K562 (cell line): ENCODE results near the gene ROBO3. TPM values are rescaled to one million over a fixed set of nuclear protein-coding genes. Genes with fewer than 3 reads are reported as not detected.

ENCODE experiments used
- ATAC-seq: fragments of 200-7000 bp; cut with Tn5 transposase; 3 replicates; pipeline ENCODE4 v1.9.1; 2020; ENCODE audit warnings: moderate library complexity
- BruUV-seq: library from RNA; stranded (reverse); fragments of 400-500 nt; replicated peaks from 2 replicates; lab custom pipeline; 2021; lab: Mats Ljungman, UMichigan
- CTCF ChIA-PET: fragments of 300-600 bp; formaldehyde crosslinking; extraction: SDS; loops from one replicate; lab custom pipeline; 2021; ENCODE audit warnings: low intra/inter-chr PET ratio; lab: Yijun Ruan, JAX
- POLR2A ChIA-PET: fragments of 300-600, 350-650 bp; sonication (Branson Sonifier 250); formaldehyde crosslinking; extraction: SDS; loops from one replicate; lab custom pipeline; 2021; ENCODE audit warnings: antibody characterized with exemption, inconsistent platforms; lab: Yijun Ruan, JAX
- DNase-seq, 4 experiments: peaks; one replicate each; pipeline versions ENCODE4 v3.0.0 to v3.0.0-alpha.2; 2011 to 2018; ENCODE audit warnings: low spot score in 3 of 4, mixed read lengths in 3 of 4; ENCODE audit errors: extremely low read depth in 1 of 4
- FAIRE-seq: peaks from 2 replicates; lab custom pipeline; 2011; peaks lifted over from hg19 to GRCh38; lab: Jason Lieb, UNC
- H2AFZ ChIP-seq: 2 replicates; pipeline ENCODE4 v1.6.0; 2011; ENCODE audit warnings: low read depth, low read length, control low read depth, inconsistent platforms
- H3K27ac ChIP-seq: fragments of 200-600 bp; 3 replicates; pipeline ENCODE4 v1.8.0; 2011; ENCODE audit warnings: low read depth, mild to moderate bottlenecking, control low read depth, inconsistent platforms, low read length, moderate library complexity, mixed read lengths; ENCODE audit errors: extremely low read depth
- H3K27me3 ChIP-seq, 2 experiments: fragments of 300-600 bp in 1 of 2; 2 replicates in 1 of 2; 3 replicates in 1 of 2; pipeline versions ENCODE4 v1.6.0 to v1.8.0; 2011; ENCODE audit warnings: inconsistent platforms in 2 of 2, low read length in 2 of 2, mild to moderate bottlenecking in 1 of 2, mixed read lengths in 1 of 2, moderate library complexity in 1 of 2; ENCODE audit not compliant: control insufficient read depth in 2 of 2, insufficient read depth in 2 of 2
- H3K36me3 ChIP-seq: fragments of 300-600 bp; 3 replicates; pipeline ENCODE4 v1.8.0; 2011; ENCODE audit warnings: mild to moderate bottlenecking, low read length, inconsistent platforms; ENCODE audit not compliant: control insufficient read depth, insufficient read depth
- H3K4me1 ChIP-seq, 2 experiments: fragments of 200-600 bp in 1 of 2; replicated peaks in 1 of 2; 2 replicates in 1 of 2; 3 replicates in 1 of 2; pipeline versions ENCODE4 v1.5.1 to v1.8.0; 2011; ENCODE audit warnings: inconsistent platforms in 2 of 2, low read length in 2 of 2, mild to moderate bottlenecking in 1 of 2, mixed read lengths in 1 of 2, moderate library complexity in 1 of 2; ENCODE audit not compliant: control insufficient read depth in 2 of 2, insufficient read depth in 2 of 2
- H3K4me2 ChIP-seq: 2 replicates; pipeline ENCODE4 v1.6.1; 2011; ENCODE audit warnings: low read length, control low read depth, inconsistent platforms, mixed read lengths; ENCODE audit not compliant: insufficient read depth
- H3K4me3 ChIP-seq: fragments of 200-600 bp; sonication (generic), shearing (Covaris generic); 2 replicates; pipeline ENCODE4 v1.5.1; 2016; ENCODE audit warnings: control low read depth, inconsistent platforms
- H3K79me2 ChIP-seq: fragments of 200-600 bp; 3 replicates; pipeline ENCODE4 v1.8.0; 2011; ENCODE audit warnings: low read length, inconsistent platforms; ENCODE audit not compliant: control insufficient read depth, insufficient read depth
- H3K9ac ChIP-seq, 2 experiments: 2 replicates each; pipeline versions ENCODE4 v1.6.0 to v1.6.1; 2011; ENCODE audit warnings: low read depth in 2 of 2, low read length in 2 of 2, control low read depth in 1 of 2, inconsistent platforms in 1 of 2, mild to moderate bottlenecking in 1 of 2, mixed read lengths in 1 of 2; ENCODE audit not compliant: insufficient read depth in 1 of 2
- H3K9me1 ChIP-seq: one replicate; pipeline ENCODE4 v1.6.0; 2011; ENCODE audit warnings: inconsistent platforms, mild to moderate bottlenecking, low read length, moderate library complexity; ENCODE audit not compliant: control insufficient read depth, insufficient read depth
- H3K9me3 ChIP-seq: replicated peaks from 2 replicates; pipeline ENCODE4 v1.5.1; 2011; ENCODE audit warnings: low read depth, low read length, inconsistent platforms; ENCODE audit not compliant: control insufficient read depth, insufficient read depth
- H4K20me1 ChIP-seq: replicated peaks from 2 replicates; pipeline ENCODE4 v1.6.1; 2011; ENCODE audit warnings: low read length, inconsistent platforms, mixed read lengths; ENCODE audit not compliant: control insufficient read depth, insufficient read depth
- ATF2 ChIP-seq: sonication (generic); formaldehyde crosslinking; IDR thresholded peaks from 2 replicates; pipeline ENCODE4 v1.8.1; 2022; ENCODE audit warnings: missing genetic modification reagents
- FOXJ2 ChIP-seq: fragments of 200-800 bp; sonication (Bioruptor generic); IDR thresholded peaks from 2 replicates; pipeline ENCODE4 v1.6.1; 2016; ENCODE audit warnings: missing genetic modification characterization, missing compliant biosample characterization
- GATAD2A ChIP-seq: fragments of 450-650 bp; IDR thresholded peaks from 2 replicates; pipeline ENCODE4 v1.6.1; 2017
- NFIC ChIP-seq: fragments of 450-650 bp; IDR thresholded peaks from 2 replicates; pipeline ENCODE4 v1.6.1; 2017; ENCODE audit warnings: mild to moderate bottlenecking, inconsistent platforms
- PKNOX1 ChIP-seq: fragments of 450-650 bp; IDR thresholded peaks from 2 replicates; pipeline ENCODE4 v1.6.1; 2016
- SIX5 ChIP-seq, 2 experiments: IDR thresholded peaks; 2 replicates each; pipeline ENCODE4 v1.6.1; 2011; ENCODE audit warnings: low read length in 2 of 2, borderline replicate concordance in 1 of 2, low read depth in 1 of 2, mild to moderate bottlenecking in 1 of 2, moderate library complexity in 1 of 2; ENCODE audit not compliant: insufficient read depth in 1 of 2
- THRB ChIP-seq: fragments of 450-650 bp; formaldehyde crosslinking; conservative IDR thresholded peaks from 2 replicates; pipeline ENCODE4 v1.4.0; 2022; ENCODE audit warnings: mild to moderate bottlenecking, missing genetic modification characterization
- U2AF2 ChIP-seq: fragments of 200-400 bp; formaldehyde crosslinking; optimal IDR thresholded peaks from 2 replicates; pipeline ENCODE3; 2017; ENCODE audit warnings: low read depth, mild to moderate bottlenecking, low read length
- ZNF518B ChIP-seq: fragments of 250-450 bp; sonication (Bioruptor Pico); IDR thresholded peaks from 2 replicates; pipeline ENCODE4 v1.5.0; 2021; ENCODE audit warnings: mild to moderate bottlenecking, moderate library complexity
- ZNF584 ChIP-seq: fragments of 200-800 bp; sonication (Bioruptor generic); IDR thresholded peaks from 2 replicates; pipeline ENCODE4 v1.6.1; 2016; ENCODE audit warnings: low read depth, mild to moderate bottlenecking, missing genetic modification characterization, missing compliant biosample characterization
- ZNF639 ChIP-seq, 2 experiments: fragments of 200-800 bp in 1 of 2; sonication (Bioruptor generic) in 1 of 2; sonication (generic) in 1 of 2; formaldehyde crosslinking in 1 of 2; IDR thresholded peaks in 1 of 2; conservative IDR thresholded peaks in 1 of 2; 2 replicates each; pipeline versions ENCODE4 v1.5.0 to v1.6.1; 2016 to 2020; ENCODE audit warnings: missing compliant biosample characterization in 1 of 2, missing genetic modification characterization in 1 of 2, missing genetic modification reagents in 1 of 2
- WGBS: fragments of 100-300 bp; shearing (Covaris generic); methylation state at CpG from one replicate; pipeline ENCODE4 v1.1.6; 2016; ENCODE audit warnings: low coverage, mixed read lengths; ENCODE audit not compliant: insufficient coverage; ENCODE audit errors: missing lambda C conversion rate; 5-methylcytosine and 5-hydroxymethylcytosine counted together
- in situ Hi-C: fragments of 300-500 bp; cut with MboI; formaldehyde crosslinking; loops from 4 replicates; pipeline ENCODE4 v1.15.0; 2018; ENCODE audit warnings: inconsistent platforms, mixed read lengths
- intact Hi-C: fragments of 100-400 bp; cut with micrococcal nuclease; formaldehyde crosslinking; loops from 2 replicates; pipeline ENCODE4 v1.14.2; 2022
- polyA plus RNA-seq, 8 experiments: library from polyadenylated mRNA; depleted of rRNA in 4 of 8; stranded (reverse) in 5 of 8; unstranded in 3 of 8; fragments of >200 nt; fragmentation: Nextera tagmentation in 2 of 8; fragmentation: Illumina TruSeq in 1 of 8; extraction: Ambion mirVana in 2 of 8; extraction: Trizol in 1 of 8; gene quantifications; 2 replicates each; pipeline versions ENCODE4 v1.2.1 to v1.2.3, GENCODE V29; 2011 to 2014; ENCODE audit warnings: inconsistent platforms in 1 of 8, missing spikeins in 1 of 8
- total RNA-seq, 7 experiments: library from RNA; depleted of rRNA in 6 of 7; stranded (reverse); fragments of >200 nt in 6 of 7; fragmentation: Illumina TruSeq in 2 of 7; extraction: Trizol in 2 of 7; gene quantifications; 2 replicates each; pipeline versions ENCODE4 v1.2.1 to v1.2.3, GENCODE V29; 2011 to 2021; ENCODE audit warnings: low replicate concordance in 1 of 7

The ROBO3 gene
- total and polyA plus RNA-seq, 9 of the 15 experiments (the other 6 are each of a cell fraction or from before 2014, with no cell fraction given) = 0.29 to 1.4 (median 0.97) TPM; not detected in 2

- ATAC-seq = no peak
- peaks cover 28 to 66% of the 10 kb centered on the region in 2 experiments for H3K27me3 ChIP-seq
- TF ChIP-seq U2AF2 = no peak
- TF ChIP-seq ATF2 (CRISPR knock-in tag) = no peak
- TF ChIP-seq GATAD2A = no peak
- TF ChIP-seq ZNF639 (CRISPR knock-in tag; conservative IDR thresholded peaks at IDR 0.05 in 1 of 2, IDR thresholded peaks at IDR 0.05 in 1 of 2) = no peak
- no peak for TF ChIP-seq THRB
- TF ChIP-seq ZNF518B (CRISPR knock-in tag) = no peak
- TF ChIP-seq ZNF584 (CRISPR knock-in tag) = no peak
- TF ChIP-seq SIX5 (IDR thresholded peaks at IDR 0.05; ENCODE audit: borderline replicate concordance in 1 of 2, insufficient read depth in 1 of 2, low read depth in 1 of 2, low read length in 2 of 2) = no peak
- no peak for TF ChIP-seq NFIC
- no peak for TF ChIP-seq FOXJ2 (tag)
- no peak for TF ChIP-seq PKNOX1
These were observed 898 bp upstream of the ROBO3 start for GRCh38 chr11:124864176-124864891.

More at GRCh38 chr11:124864176-124864891, 898 bp upstream of the ROBO3 start:
- DNase-seq (no peak), FAIRE-seq (no peak)
- POLR2A ChIA-PET = no interaction called here
- CTCF ChIA-PET = interaction anchor here (1.1 kb wide), 1 partner anchor 220 kb away, joined by 3 read pairs; no protein-coding TSS in a partner anchor
- Histone ChIP-seq H3K9me1 (peaks cover 3% of the 10 kb centered on the region), H3K79me2 (no peaks in the 10 kb centered on the region), H3K4me1 (peaks cover 5 to 22% of the 10 kb centered on the region in 2 experiments; a peak in 2 of 5 replicates), H4K20me1 (no peaks in the 10 kb centered on the region; the same call in none of the 2 replicates), H3K4me2 (no peak overlapping the region), H3K36me3 (no peaks in the 10 kb centered on the region), H2AFZ (no peak overlapping the region), H3K9ac (no peak overlapping the region), H3K27ac (no peak overlapping the region), H3K9me3 (no peaks in the 10 kb centered on the region), H3K4me3 (no peak overlapping the region)
- no TSS peak for BruUV-seq
- 11% methylated on average over 17 of the region's 18 CpGs for WGBS
- in situ Hi-C loops (loop anchor here (25.0 kb wide), 1 partner anchor 802 kb away; no protein-coding TSS in a partner anchor), intact Hi-C loops (loop anchor here (10.0 kb wide), 1 partner anchor 800 kb away; no protein-coding TSS in a partner anchor)
